IMR-90 (cell line): ENCODE data around the gene AFG3L2. TPM values are rescaled to one million over a fixed set of nuclear protein-coding genes. Genes with fewer than 3 reads are reported as not detected.
A peak's percentile ranks its signal among the peaks of the same experiment; 100 is the strongest.

Experiments
- ATAC-seq: fragments of 200-7000 bp; cut with Tn5 transposase; 2 replicates; pipeline ENCODE4 v1.9.1; 2020; ENCODE audit warnings: low read depth, mild to moderate bottlenecking, moderate library complexity
- BruUV-seq: library from RNA; stranded (reverse); fragments of 400-500 nt; replicated peaks from 2 replicates; lab custom pipeline; 2021; lab: Mats Ljungman, UMichigan
- CTCF ChIA-PET: fragments of 300-600 bp; formaldehyde crosslinking; extraction: SDS; loops from one replicate; lab custom pipeline; 2021; ENCODE audit warnings: antibody characterized with exemption; lab: Yijun Ruan, JAX
- POLR2A ChIA-PET: fragments of 300-600 bp; sonication (Branson Sonifier 250); formaldehyde crosslinking; loops from one replicate; lab custom pipeline; 2022; ENCODE audit warnings: antibody characterized with exemption; ENCODE audit not compliant: unreplicated experiment; lab: Charles Lee
- DNase-seq: peaks from one replicate; pipeline ENCODE4 v3.0.0; 2013
- H2AFZ ChIP-seq: replicated peaks from 2 replicates; pipeline ENCODE3; 2013; ENCODE audit warnings: low read length, mild to moderate bottlenecking; ENCODE audit not compliant: poor library complexity
- H2AK5ac ChIP-seq: 2 replicates; pipeline ENCODE4 v1.6.1; 2013; ENCODE audit warnings: low read depth, low read length, inconsistent platforms
- H2AK9ac ChIP-seq: replicated peaks from 2 replicates; pipeline ENCODE3; 2013; ENCODE audit warnings: mild to moderate bottlenecking, low read depth, low read length, moderate library complexity; ENCODE audit not compliant: poor library complexity
- H2BK120ac ChIP-seq: 2 replicates; pipeline ENCODE4 v1.6.1; 2013; ENCODE audit warnings: low read depth, low read length, inconsistent platforms
- H2BK15ac ChIP-seq: 3 replicates; pipeline ENCODE4 v1.6.1; 2013; ENCODE audit warnings: low read depth, low read length, inconsistent platforms
- H2BK20ac ChIP-seq: 2 replicates; pipeline ENCODE4 v1.6.1; 2013; ENCODE audit warnings: low read depth, mild to moderate bottlenecking, inconsistent platforms, low read length, moderate library complexity
- H2BK5ac ChIP-seq: 2 replicates; pipeline ENCODE4 v1.6.1; 2013; ENCODE audit warnings: mild to moderate bottlenecking, low read depth, low read length, inconsistent platforms; ENCODE audit not compliant: poor library complexity, severe bottlenecking
- H3K14ac ChIP-seq: replicated peaks from 2 replicates; pipeline ENCODE4 v1.6.1; 2013; ENCODE audit warnings: low read depth, low read length, inconsistent platforms
- H3K18ac ChIP-seq: 2 replicates; pipeline ENCODE4 v1.6.1; 2013; ENCODE audit warnings: low read depth, low read length, control low read depth
- H3K23ac ChIP-seq: 2 replicates; pipeline ENCODE4 v1.6.1; 2013; ENCODE audit warnings: low read depth, low read length, inconsistent platforms
- H3K27ac ChIP-seq: 2 replicates; pipeline ENCODE4 v1.5.1; 2013; ENCODE audit warnings: mild to moderate bottlenecking, control low read depth, low read length; ENCODE audit not compliant: insufficient read depth
- H3K27me3 ChIP-seq: 2 replicates; pipeline ENCODE4 v1.6.1; 2013; ENCODE audit warnings: low read length; ENCODE audit not compliant: control insufficient read depth, insufficient read depth
- H3K36me3 ChIP-seq: 2 replicates; pipeline ENCODE4 v1.6.1; 2013; ENCODE audit warnings: low read length, mixed read lengths; ENCODE audit not compliant: control insufficient read depth, insufficient read depth
- H3K4ac ChIP-seq: 2 replicates; pipeline ENCODE4 v1.6.1; 2013; ENCODE audit warnings: low read depth, low read length, inconsistent platforms
- H3K4me1 ChIP-seq: 2 replicates; pipeline ENCODE4 v1.6.1; 2013; ENCODE audit warnings: low read length, mixed read lengths; ENCODE audit not compliant: control insufficient read depth, insufficient read depth
- H3K4me2 ChIP-seq: 2 replicates; pipeline ENCODE4 v1.6.1; 2013; ENCODE audit warnings: low read depth, mild to moderate bottlenecking, control low read depth, low read length, moderate library complexity
- H3K4me3 ChIP-seq: 2 replicates; pipeline ENCODE4 v1.5.1; 2013; ENCODE audit warnings: low read depth, mild to moderate bottlenecking, control low read depth, low read length, moderate library complexity; ENCODE audit not compliant: insufficient read depth
- H3K56ac ChIP-seq: 2 replicates; pipeline ENCODE4 v1.6.1; 2013; ENCODE audit warnings: low read length, inconsistent platforms; ENCODE audit not compliant: insufficient read depth; ENCODE audit errors: extremely low read depth
- H3K79me1 ChIP-seq, 2 experiments: 2 replicates each; pipeline ENCODE4 v1.6.1; 2013; ENCODE audit warnings: low read length in 2 of 2, inconsistent platforms in 1 of 2, low read depth in 1 of 2
- H3K9ac ChIP-seq: 2 replicates; pipeline ENCODE4 v1.6.1; 2013; ENCODE audit warnings: low read depth, low read length, control low read depth
- H3K9me1 ChIP-seq: 2 replicates; pipeline ENCODE4 v1.6.1; 2013; ENCODE audit warnings: low read length, inconsistent platforms; ENCODE audit not compliant: insufficient read depth
- H3K9me3 ChIP-seq: 2 replicates; pipeline ENCODE4 v1.6.1; 2013; ENCODE audit warnings: low read length; ENCODE audit not compliant: control insufficient read depth, insufficient read depth
- H4K20me1 ChIP-seq: 2 replicates; pipeline ENCODE4 v1.6.1; 2013; ENCODE audit warnings: low read length, inconsistent platforms; ENCODE audit not compliant: insufficient read depth
- H4K5ac ChIP-seq: 2 replicates; pipeline ENCODE4 v1.6.1; 2013; ENCODE audit warnings: mild to moderate bottlenecking, low read depth, low read length, control low read depth
- H4K8ac ChIP-seq, 2 experiments: 2 replicates each; pipeline ENCODE4 v1.6.1; 2013; ENCODE audit warnings: low read depth in 2 of 2, low read length in 2 of 2, control low read depth in 1 of 2, inconsistent platforms in 1 of 2
- H4K91ac ChIP-seq: 2 replicates; pipeline ENCODE4 v1.6.1; 2013; ENCODE audit warnings: low read depth, low read length, inconsistent platforms; ENCODE audit not compliant: insufficient read depth
- CEBPB ChIP-seq: IDR thresholded peaks from 2 replicates; pipeline ENCODE4 v1.6.1; 2012; ENCODE audit warnings: low read depth, low read length, improper control_type of control experiment
- CHD1 ChIP-seq: IDR thresholded peaks from 2 replicates; pipeline ENCODE4 v1.6.1; 2012; ENCODE audit warnings: low read depth, low read length, improper control_type of control experiment
- MAFK ChIP-seq: IDR thresholded peaks from 2 replicates; pipeline ENCODE4 v1.6.1; 2012; ENCODE audit warnings: low read depth, low read length, improper control_type of control experiment
- MAZ ChIP-seq: IDR thresholded peaks from 2 replicates; pipeline ENCODE4 v1.6.1; 2012; ENCODE audit warnings: low read depth, mild to moderate bottlenecking, low read length, improper control_type of control experiment, moderate library complexity, borderline replicate concordance
- POLR2A ChIP-seq: IDR thresholded peaks from 2 replicates; pipeline ENCODE4 v1.6.1; 2012; ENCODE audit warnings: mild to moderate bottlenecking, low read depth, low read length
- RCOR1 ChIP-seq: IDR thresholded peaks from 2 replicates; pipeline ENCODE4 v1.6.1; 2012; ENCODE audit warnings: mild to moderate bottlenecking, low read length, improper control_type of control experiment; ENCODE audit not compliant: insufficient replicate concordance
- RFX5 ChIP-seq: IDR thresholded peaks from 2 replicates; pipeline ENCODE4 v1.8.0; 2012; ENCODE audit warnings: low read depth, mild to moderate bottlenecking, low read length, moderate library complexity
- SMC3 ChIP-seq: fragments of 150-350 bp; IDR thresholded peaks from 2 replicates; pipeline ENCODE4 v1.6.1; 2016; ENCODE audit warnings: low read depth, mild to moderate bottlenecking, antibody characterized with exemption, low read length, moderate library complexity
- WGBS, 2 experiments: methylation state at CpG; one replicate each; pipeline versions ENCODE4 v1.1.5 to v1.1.7; 2013; ENCODE audit warnings: missing lambda C conversion rate in 2 of 2; ENCODE audit not compliant: insufficient read length in 1 of 2; ENCODE audit errors: extremely low coverage in 2 of 2; 5-methylcytosine and 5-hydroxymethylcytosine counted together
- dilution Hi-C: fragments of 300-500 bp; cut with HindIII; formaldehyde crosslinking; loops from one replicate; pipeline ENCODE4 v1.14.3; 2018; ENCODE audit warnings: low sequenced_read_pairs; ENCODE audit not compliant: unreplicated experiment
- in situ Hi-C: fragments of 300-500 bp; cut with MboI; formaldehyde crosslinking; loops from 3 replicates; pipeline ENCODE4 v1.14.3; 2019; ENCODE audit warnings: low sequenced_read_pairs, inconsistent platforms, mixed read lengths
- intact Hi-C: fragments of 100-400 bp; cut with micrococcal nuclease; formaldehyde crosslinking; loops from 2 replicates; pipeline ENCODE4 v1.10.0; 2022
- polyA plus RNA-seq, 3 experiments: library from polyadenylated mRNA; depleted of rRNA; stranded (reverse); fragments of >200 nt; gene quantifications; 2 replicates each; pipeline ENCODE4 v1.2.3, GENCODE V29; 2012; ENCODE audit warnings: low replicate concordance in 1 of 3
- total RNA-seq: library from RNA; depleted of rRNA; stranded (reverse); fragments of >200 nt; gene quantifications from 2 replicates; pipeline ENCODE4 v1.2.3, GENCODE V29; 2012

AFG3L2 gene
- total and polyA plus RNA-seq, 2 of the 4 experiments (the other 2 are of a cell fraction) = 26.9 to 37.6 TPM

DNA sequence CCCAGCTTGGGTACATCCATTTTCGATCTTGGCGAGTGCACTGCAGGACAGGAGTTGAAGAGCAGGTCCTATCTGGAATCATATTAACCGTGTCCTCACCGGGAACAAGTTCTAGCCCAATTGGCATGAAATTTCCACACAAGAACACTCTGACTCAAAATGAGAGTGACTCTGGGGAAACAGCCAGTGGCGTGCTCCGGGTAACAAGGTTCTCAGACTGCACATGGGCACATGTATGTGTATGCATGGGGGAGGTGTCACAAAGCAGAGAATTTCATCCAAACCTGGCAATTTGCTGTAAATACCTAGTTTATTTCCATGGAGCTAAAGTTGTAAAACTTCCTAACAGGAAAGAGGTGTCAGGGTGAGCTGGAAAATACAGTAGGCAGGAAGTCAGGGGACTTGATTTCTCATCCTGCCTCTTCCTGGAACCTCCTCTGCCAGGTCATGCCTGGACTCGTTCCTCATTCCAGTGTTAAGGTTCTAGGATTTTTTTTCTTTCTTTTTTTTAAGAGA, 67.3 kb downstream of the AFG3L2 start:
- Histone ChIP-seq H3K79me1 (peaks cover 28 to 54% of the 10 kb centered on the region in 2 experiments; a peak in 3 of 4 replicates), H3K18ac (peak overlapping the region; percentile 11; the same call in 1 of the 2 replicates), H3K27me3 (no peaks in the 10 kb centered on the region), H4K5ac (no peak overlapping the region), H3K36me3 (peaks cover 35% of the 10 kb centered on the region), H3K9me1 (peaks cover 18% of the 10 kb centered on the region; the same call in 1 of the 2 replicates), H3K9ac (peak overlapping the region; percentile 99), H3K4me2 (peak overlapping the region; percentile 99), H2AFZ (no peak overlapping the region), H2AK5ac (peak overlapping the region; percentile 65; the same call in 1 of the 2 replicates), H2BK5ac (peak overlapping the region; percentile 68), H3K56ac (peak overlapping the region; percentile 50; the same call in 1 of the 2 replicates), H2BK120ac (peak overlapping the region; percentile 25; the same call in 1 of the 2 replicates), H2AK9ac (peak overlapping the region; percentile 60), H3K4me3 (peak overlapping the region; percentile 96), H3K27ac (peak overlapping the region; percentile 19), H4K91ac (peak overlapping the region; percentile 31; the same call in 1 of the 2 replicates), H3K23ac (peak overlapping the region; percentile 96), H2BK15ac (0 out of 3 replicates have a peak overlapping the region, but pooled peaks have one; percentile 5), H3K4me1 (peaks cover 19% of the 10 kb centered on the region), H2BK20ac (no peak overlapping the region), H3K4ac (peak overlapping the region; percentile 68), H4K20me1 (peaks cover 52% of the 10 kb centered on the region), H4K8ac (peak overlapping the region in 1 of 2 experiments; percentile 44; a peak in 2 of 4 replicates), H3K14ac (peak overlapping the region; percentile 95), H3K9me3 (peaks cover 2% of the 10 kb centered on the region)
- WGBS, 2 experiments = 60% methylated on average over 1 of the region's 7 CpGs; no CpG with 5 or more reads in 1 of the 2 experiments
- in situ Hi-C loops (loop anchor here (5.0 kb wide), 1 partner anchor 37 kb away; no protein-coding TSS in a partner anchor), dilution Hi-C loops (no loop called here), intact Hi-C loops (no loop called here)
- BruUV-seq = TSS peak; percentile 28
- POLR2A ChIA-PET = interaction anchor here (0.8 to 1.5 kb wide), 2 partner anchors 31 to 67 kb away, joined by 4 read pairs; partner anchors contain the start of gene AFG3L2
- ATAC-seq (no peak), DNase-seq (no peak)
- CTCF ChIA-PET = interaction anchor here (2.4 kb wide), 1 partner anchor 38 kb away, joined by 9 read pairs; no protein-coding TSS in a partner anchor
- TF ChIP-seq SMC3 = no peak
- TF ChIP-seq POLR2A = peak; percentile 16; the same call in 1 of the 2 replicates
- no peak for TF ChIP-seq MAZ
- peak; percentile 68; the same call in 1 of the 2 replicates for TF ChIP-seq CHD1
- no peak for TF ChIP-seq CEBPB
- TF ChIP-seq RCOR1 = no peak
- TF ChIP-seq RFX5 = no peak
- no peak for TF ChIP-seq MAFK
